HG02943 (cell line): ENCODE measurements around the gene PCDH15.

Experiments
- ATAC-seq: cut with Tn5 transposase; IDR thresholded peaks from one replicate; pipeline ENCODE4 v1.9.1; 2021; ENCODE audit warnings: mild to moderate bottlenecking, low read depth, moderate library complexity; ENCODE audit not compliant: unreplicated experiment

PCDH15 gene

DNA sequence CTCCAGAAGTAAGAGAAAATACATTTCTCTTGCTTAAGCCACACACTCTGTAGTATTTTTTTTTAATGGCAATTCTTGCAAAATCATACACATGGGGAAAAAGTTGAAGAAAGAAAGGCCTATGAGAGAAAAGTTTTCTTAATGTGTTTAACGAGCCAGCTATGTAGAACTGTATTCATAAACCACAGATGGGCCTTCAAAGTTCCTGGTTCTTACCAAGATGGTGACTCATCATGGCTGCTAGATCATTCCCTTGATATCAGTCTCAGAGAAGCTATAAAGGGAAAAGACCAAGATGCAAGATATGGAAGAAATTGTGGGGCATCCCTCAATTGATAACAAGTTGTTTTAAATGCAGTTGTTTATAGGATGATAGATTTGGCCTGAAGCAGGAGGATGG is 1035.7 kb downstream of the PCDH15 start:
- no peak for ATAC-seq

DNA sequence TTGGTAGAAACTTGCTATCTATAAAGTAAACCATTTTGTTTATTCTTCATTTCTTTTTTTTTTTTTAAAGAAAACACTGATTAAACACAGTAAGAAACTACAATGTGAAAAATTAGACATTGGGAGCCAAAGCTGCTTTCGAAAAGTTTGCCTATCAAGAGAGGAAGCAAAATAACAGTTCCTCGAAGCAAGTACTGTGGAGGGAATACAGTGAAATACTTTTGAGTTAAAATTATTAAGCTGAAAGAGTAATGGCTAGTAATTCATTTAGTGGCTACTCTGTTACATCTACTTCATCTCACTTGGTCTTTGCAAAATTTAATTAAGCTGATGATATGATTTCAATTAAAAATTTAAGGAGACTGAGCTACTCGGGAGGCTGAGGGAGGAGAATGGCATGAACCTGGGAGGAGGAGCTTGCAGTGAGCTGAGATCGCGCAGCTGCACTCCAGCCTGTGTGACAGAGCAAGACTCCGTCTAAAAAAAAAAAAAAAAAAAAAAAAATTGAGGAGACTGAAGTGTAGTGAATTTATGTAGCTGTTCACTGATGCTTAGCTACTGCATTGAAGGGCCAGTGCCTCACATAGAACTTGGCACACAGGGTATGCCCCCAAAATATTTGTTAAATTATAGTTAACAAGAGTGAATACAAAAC is 1046.3 kb downstream of the PCDH15 start:
- no peak for ATAC-seq
